HepG2 (cell line): ENCODE data around the gene KRT12. TPM values are rescaled to one million over a fixed set of nuclear protein-coding genes. Genes with fewer than 3 reads are reported as not detected.

Experiments used
- FOXA1 ChIP-seq, 2 experiments: fragments of 450-650 bp in 1 of 2; sonication (generic) in 1 of 2; formaldehyde crosslinking in 1 of 2; IDR thresholded peaks; 2 replicates each; pipeline versions ENCODE4 v1.4.0 to v1.6.1; 2016 to 2020; ENCODE audit warnings: missing genetic modification reagents in 1 of 2
- GRHL1 ChIP-seq: sonication (generic); formaldehyde crosslinking; conservative IDR thresholded peaks from 2 replicates; pipeline ENCODE4 v1.8.0; 2022; ENCODE audit warnings: missing genetic modification reagents
- IRF2 ChIP-seq: IDR thresholded peaks from 2 replicates; pipeline ENCODE4 v1.6.1; 2018; ENCODE audit warnings: missing genetic modification reagents, missing compliant biosample characterization
- JUN ChIP-seq: sonication (generic); formaldehyde crosslinking; IDR thresholded peaks from 2 replicates; pipeline ENCODE4 v1.4.0; 2020; ENCODE audit warnings: mild to moderate bottlenecking, missing genetic modification reagents
- JUND ChIP-seq: sonication (generic); formaldehyde crosslinking; IDR thresholded peaks from 2 replicates; pipeline ENCODE4 v1.8.0; 2022; ENCODE audit warnings: mild to moderate bottlenecking, missing genetic modification reagents
- KLF11 ChIP-seq: IDR thresholded peaks from 2 replicates; pipeline ENCODE4 v1.6.1; 2016; ENCODE audit warnings: missing compliant biosample characterization
- MXD3 ChIP-seq: IDR thresholded peaks from 2 replicates; pipeline ENCODE4 v1.6.1; 2016; ENCODE audit warnings: mild to moderate bottlenecking, missing biosample characterization, missing genetic modification reagents
- MYNN ChIP-seq: sonication (generic); formaldehyde crosslinking; IDR thresholded peaks from 2 replicates; pipeline ENCODE4 v1.4.0; 2020; ENCODE audit warnings: mild to moderate bottlenecking, low read depth, missing genetic modification reagents
- NFYB ChIP-seq: sonication (generic); formaldehyde crosslinking; IDR thresholded peaks from 2 replicates; pipeline ENCODE4 v1.4.0; 2020; ENCODE audit warnings: missing genetic modification reagents
- POLR2A ChIP-seq, 2 experiments: IDR thresholded peaks; 2 replicates each; pipeline ENCODE4 v1.6.1; 2011; ENCODE audit warnings: low read depth in 2 of 2, low read length in 2 of 2, mild to moderate bottlenecking in 1 of 2, moderate library complexity in 1 of 2; ENCODE audit not compliant: insufficient read depth in 1 of 2
- RCOR2 ChIP-seq: IDR thresholded peaks from 2 replicates; pipeline ENCODE4 v1.6.1; 2016; ENCODE audit warnings: missing biosample characterization, missing genetic modification reagents
- RFX3 ChIP-seq: IDR thresholded peaks from 2 replicates; pipeline ENCODE4 v1.6.1; 2016; ENCODE audit warnings: missing biosample characterization, missing genetic modification reagents
- SAP130 ChIP-seq: IDR thresholded peaks from 2 replicates; pipeline ENCODE4 v1.6.1; 2016; ENCODE audit warnings: low read depth
- SOX13 ChIP-seq, 3 experiments: fragments of 450-650 bp in 1 of 3; sonication (generic) in 1 of 3; formaldehyde crosslinking in 1 of 3; IDR thresholded peaks in 2 of 3; conservative IDR thresholded peaks in 1 of 3; 2 replicates each; pipeline versions ENCODE4 v1.5.0 to v1.6.1; 2016 to 2020; ENCODE audit warnings: antibody characterized with exemption in 1 of 3, mild to moderate bottlenecking in 1 of 3, missing compliant biosample characterization in 1 of 3, missing genetic modification reagents in 1 of 3, moderate library complexity in 1 of 3
- THYN1 ChIP-seq: sonication (generic); formaldehyde crosslinking; IDR thresholded peaks from 2 replicates; pipeline ENCODE4 v1.8.1; 2023; ENCODE audit warnings: low read depth, mild to moderate bottlenecking, moderate library complexity, missing genetic modification reagents, borderline replicate concordance
- ZKSCAN8 ChIP-seq: IDR thresholded peaks from 2 replicates; pipeline ENCODE4 v1.6.1; 2016; ENCODE audit warnings: borderline replicate concordance, missing genetic modification reagents, missing compliant biosample characterization
- ZNF552 ChIP-seq: sonication (generic); formaldehyde crosslinking; IDR thresholded peaks from 2 replicates; pipeline ENCODE4 v1.9.0; 2022; ENCODE audit warnings: missing genetic modification reagents, mild to moderate bottlenecking, borderline replicate concordance
- ZNF567 ChIP-seq: sonication (generic); formaldehyde crosslinking; IDR thresholded peaks from 2 replicates; pipeline ENCODE4 v1.8.1; 2023; ENCODE audit warnings: mild to moderate bottlenecking, missing genetic modification reagents, borderline replicate concordance
- ZNF792 ChIP-seq: IDR thresholded peaks from 2 replicates; pipeline ENCODE4 v1.6.1; 2016
- polyA plus RNA-seq, 8 experiments: library from polyadenylated mRNA; depleted of rRNA in 3 of 8; stranded (reverse) in 7 of 8; unstranded in 1 of 8; fragments of >200 nt; fragmentation: Illumina TruSeq in 4 of 8; extraction: Trizol in 4 of 8; gene quantifications; 2 replicates each; pipeline versions ENCODE4 v1.2.1 to v1.2.3, GENCODE V29; 2011 to 2016; ENCODE audit warnings: low read depth in 4 of 8, missing spikeins in 1 of 8, mixed read lengths in 1 of 8; ENCODE audit not compliant: insufficient read depth in 1 of 8
- total RNA-seq, 5 experiments: library from RNA; depleted of rRNA; stranded (reverse); fragments of >200 nt; fragmentation: Illumina TruSeq; extraction: Trizol; gene quantifications; 2 replicates each; pipeline ENCODE4 v1.2.3, GENCODE V29; 2016; ENCODE audit warnings: low read depth in 1 of 5
- TF ChIP-seq, protein P1 (sequence below): sonication (generic); formaldehyde crosslinking; IDR thresholded peaks from 2 replicates; pipeline ENCODE4 v1.4.0; 2020; ENCODE audit warnings: missing genetic modification reagents, borderline replicate concordance
- TF ChIP-seq, protein P2 (sequence below): sonication (generic); formaldehyde crosslinking; IDR thresholded peaks from 2 replicates; pipeline ENCODE4 v1.5.1; 2020; ENCODE audit warnings: missing genetic modification reagents, mild to moderate bottlenecking, borderline replicate concordance
- TF ChIP-seq, protein P3 (sequence below): sonication (generic); formaldehyde crosslinking; IDR thresholded peaks from 2 replicates; pipeline ENCODE4 v1.4.0; 2020; ENCODE audit warnings: missing genetic modification reagents, borderline replicate concordance

Gene KRT12
- total and polyA plus RNA-seq, 2 of the 13 experiments (the other 11 are each of a cell fraction or from before 2014, with no cell fraction given) = 0.07 to 0.09 TPM

DNA sequence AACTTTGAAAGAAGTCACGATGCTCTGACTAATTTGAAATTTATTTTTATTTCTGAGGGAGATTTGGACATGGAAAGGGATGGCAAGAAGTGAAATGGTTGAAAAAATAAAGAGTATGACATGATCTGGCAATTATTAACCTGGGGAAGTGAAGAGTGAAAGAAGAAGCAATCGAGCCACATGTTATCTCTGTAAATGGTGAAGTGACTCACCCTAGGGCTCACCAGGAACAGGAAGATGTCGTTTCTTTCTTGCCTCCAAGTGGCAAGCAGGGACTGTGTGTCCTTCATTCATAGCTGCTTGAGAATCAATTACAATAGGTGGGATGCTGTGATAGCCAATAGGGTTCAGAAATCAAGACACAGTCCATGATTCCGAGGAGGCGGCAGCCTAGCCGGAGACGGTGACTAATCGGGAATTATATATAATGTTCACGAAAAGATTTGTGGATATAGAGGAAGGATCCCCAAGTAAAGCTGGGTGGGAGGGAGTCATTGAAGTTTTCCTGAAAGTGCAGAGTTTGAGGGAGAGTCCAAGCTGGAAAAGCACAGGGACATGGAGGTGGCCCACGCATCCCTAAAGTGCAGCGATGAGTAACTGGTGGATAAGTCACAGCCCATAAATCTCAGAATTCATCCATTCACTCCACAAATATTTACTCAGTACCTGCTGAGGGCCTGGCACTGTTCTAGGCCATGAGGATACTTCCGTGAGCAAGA, 36.3 kb upstream of the KRT12 start (continued):
- TF ChIP-seq RCOR2 (peak; percentile 59; the same call in 1 of the 2 replicates), FOXA1 (IDR thresholded peaks at IDR 0.05) (no peak), FOXA1 (CRISPR knock-in tag; IDR thresholded peaks at IDR 0.05) (peak; percentile 68; the same call in 1 of the 2 replicates), ZNF567 (CRISPR knock-in tag) (no peak), SOX13 (IDR thresholded peaks at IDR 0.05) (no peak), SOX13 (CRISPR knock-in tag; conservative IDR thresholded peaks at IDR 0.05 in 1 of 2, IDR thresholded peaks at IDR 0.05 in 1 of 2) (peak in 1 of 2 experiments; percentile 51; a peak in 1 of 4 replicates), ZKSCAN8 (CRISPR knock-in tag) (0 out of 2 replicates have a peak, but pooled peaks have one; percentile 9), RFX3 (CRISPR knock-in tag) (no peak), ZNF792 (peak; percentile 44; the same call in 1 of the 2 replicates), JUN (CRISPR knock-in tag) (peak; percentile 76), GRHL1 (CRISPR knock-in tag) (no peak), POLR2A (IDR thresholded peaks at IDR 0.05; ENCODE audit: insufficient read depth in 1 of 2, low read depth in 2 of 2, low read length in 2 of 2) (0 out of 4 replicates have a peak, but pooled peaks of 1 of the 2 experiments have one; percentile 36), NFYB (CRISPR knock-in tag) (no peak), MXD3 (CRISPR knock-in tag) (no peak), THYN1 (CRISPR knock-in tag) (no peak), MYNN (CRISPR knock-in tag) (0 out of 2 replicates have a peak, but pooled peaks have one; percentile 62), JUND (CRISPR knock-in tag) (peak; percentile 52; the same call in 1 of the 2 replicates), ZNF552 (CRISPR knock-in tag) (no peak), IRF2 (0 out of 2 replicates have a peak, but pooled peaks have one; percentile 27), KLF11 (CRISPR knock-in tag) (no peak), SAP130 (CRISPR knock-in tag) (peak; percentile 39; the same call in 1 of the 2 replicates)
- TF ChIP-seq, protein P1, sequence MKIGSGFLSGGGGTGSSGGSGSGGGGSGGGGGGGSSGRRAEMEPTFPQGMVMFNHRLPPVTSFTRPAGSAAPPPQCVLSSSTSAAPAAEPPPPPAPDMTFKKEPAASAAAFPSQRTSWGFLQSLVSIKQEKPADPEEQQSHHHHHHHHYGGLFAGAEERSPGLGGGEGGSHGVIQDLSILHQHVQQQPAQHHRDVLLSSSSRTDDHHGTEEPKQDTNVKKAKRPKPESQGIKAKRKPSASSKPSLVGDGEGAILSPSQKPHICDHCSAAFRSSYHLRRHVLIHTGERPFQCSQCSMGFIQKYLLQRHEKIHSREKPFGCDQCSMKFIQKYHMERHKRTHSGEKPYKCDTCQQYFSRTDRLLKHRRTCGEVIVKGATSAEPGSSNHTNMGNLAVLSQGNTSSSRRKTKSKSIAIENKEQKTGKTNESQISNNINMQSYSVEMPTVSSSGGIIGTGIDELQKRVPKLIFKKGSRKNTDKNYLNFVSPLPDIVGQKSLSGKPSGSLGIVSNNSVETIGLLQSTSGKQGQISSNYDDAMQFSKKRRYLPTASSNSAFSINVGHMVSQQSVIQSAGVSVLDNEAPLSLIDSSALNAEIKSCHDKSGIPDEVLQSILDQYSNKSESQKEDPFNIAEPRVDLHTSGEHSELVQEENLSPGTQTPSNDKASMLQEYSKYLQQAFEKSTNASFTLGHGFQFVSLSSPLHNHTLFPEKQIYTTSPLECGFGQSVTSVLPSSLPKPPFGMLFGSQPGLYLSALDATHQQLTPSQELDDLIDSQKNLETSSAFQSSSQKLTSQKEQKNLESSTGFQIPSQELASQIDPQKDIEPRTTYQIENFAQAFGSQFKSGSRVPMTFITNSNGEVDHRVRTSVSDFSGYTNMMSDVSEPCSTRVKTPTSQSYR (CRISPR knock-in tag) = no peak
- TF ChIP-seq, protein P2, sequence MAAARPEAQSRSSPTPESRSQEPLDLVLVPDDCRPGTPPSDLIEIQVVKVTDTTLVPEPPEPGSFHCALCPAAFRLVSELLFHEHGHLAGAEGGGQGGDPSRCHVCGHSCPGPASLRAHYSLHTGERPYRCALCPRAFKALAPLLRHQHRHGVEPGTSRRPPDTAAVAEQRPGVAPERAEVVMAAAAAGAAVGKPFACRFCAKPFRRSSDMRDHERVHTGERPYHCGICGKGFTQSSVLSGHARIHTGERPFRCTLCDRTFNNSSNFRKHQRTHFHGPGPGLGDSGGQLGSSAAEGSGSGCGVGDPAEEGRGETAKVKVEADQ (CRISPR knock-in tag) = 0 out of 2 replicates have a peak, but pooled peaks have one; percentile 24
- TF ChIP-seq, protein P3, sequence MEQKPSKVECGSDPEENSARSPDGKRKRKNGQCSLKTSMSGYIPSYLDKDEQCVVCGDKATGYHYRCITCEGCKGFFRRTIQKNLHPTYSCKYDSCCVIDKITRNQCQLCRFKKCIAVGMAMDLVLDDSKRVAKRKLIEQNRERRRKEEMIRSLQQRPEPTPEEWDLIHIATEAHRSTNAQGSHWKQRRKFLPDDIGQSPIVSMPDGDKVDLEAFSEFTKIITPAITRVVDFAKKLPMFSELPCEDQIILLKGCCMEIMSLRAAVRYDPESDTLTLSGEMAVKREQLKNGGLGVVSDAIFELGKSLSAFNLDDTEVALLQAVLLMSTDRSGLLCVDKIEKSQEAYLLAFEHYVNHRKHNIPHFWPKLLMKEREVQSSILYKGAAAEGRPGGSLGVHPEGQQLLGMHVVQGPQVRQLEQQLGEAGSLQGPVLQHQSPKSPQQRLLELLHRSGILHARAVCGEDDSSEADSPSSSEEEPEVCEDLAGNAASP (CRISPR knock-in tag) = no peak
